NCI-H2196 treated with DMSO at 0.1 percent for 48 hours (cell line): Measurements from ENCODE around the gene MOGAT3.

Source experiments
- DNase-seq: peaks from one replicate; lab custom pipeline; 2025; ENCODE audit not compliant: unreplicated experiment; lab: John Stamatoyannopoulos, UW

Gene MOGAT3

GRCh38 chr7:101162551-101163278 is 38.1 kb downstream of the MOGAT3 start:
- peak; percentile 75 for DNase-seq

- no peak for DNase-seq
Observed at GRCh38 chr7:101161692-101162471, 39.0 kb downstream of the MOGAT3 start.

GRCh38 chr7:101160910-101161309 is 39.9 kb downstream of the MOGAT3 start:
- no peak for DNase-seq

- DNase-seq: no peak
Observed at GRCh38 chr7:101159696-101160674, 40.9 kb downstream of the MOGAT3 start.

GRCh38 chr7:101156866-101157589 is 43.8 kb downstream of the MOGAT3 start:
- no peak for DNase-seq

- DNase-seq: no peak
Observed at GRCh38 chr7:101156277-101156676, 44.6 kb downstream of the MOGAT3 start.

- no peak for DNase-seq
Observed at GRCh38 chr7:101155303-101155702, 45.5 kb downstream of the MOGAT3 start.

- no peak for DNase-seq
Observed at GRCh38 chr7:101154693-101155102, 46.1 kb downstream of the MOGAT3 start.

GRCh38 chr7:101153969-101154692 is 46.7 kb downstream of the MOGAT3 start, which contains the start of gene AP1S1:
Gene AP1S1, plus strand, starts transcription at chr7:101154476. Its CDS starts 39 bp downstream, at chr7:101154515.
- DNase-seq: peak; percentile 99

- no peak for DNase-seq
Observed at GRCh38 chr7:101151908-101152651, 48.8 kb downstream of the MOGAT3 start.
